ENCODE measurements around the gene ACSM5. TPM values are rescaled to one million over a fixed set of nuclear protein-coding genes. Genes with fewer than 3 reads are reported as not detected.
"Not testable (repeated sequence)": the region's sequence is repeated elsewhere in the genome, so short reads cannot be mapped to it uniquely, and the experiment has no call there.

ACSM5 gene
- total RNA-seq, 1 donor from 2014 or later: not detected

GRCh38 chr16:20398603-20399002 is 10.7 kb upstream of the ACSM5 start:
- DNase-seq (ENCODE audit: low read depth, low spot score): no peak

GRCh38 chr16:20399185-20399584 is 10.1 kb upstream of the ACSM5 start:
- no peak for DNase-seq (ENCODE audit: low read depth, low spot score)

- no peak for DNase-seq (ENCODE audit: low read depth, low spot score)
Measured at GRCh38 chr16:20401066-20401465, 8.3 kb upstream of the ACSM5 start.

- DNase-seq (ENCODE audit: low read depth, low spot score): no peak
Measured at GRCh38 chr16:20401475-20402016, 7.8 kb upstream of the ACSM5 start.

DNA sequence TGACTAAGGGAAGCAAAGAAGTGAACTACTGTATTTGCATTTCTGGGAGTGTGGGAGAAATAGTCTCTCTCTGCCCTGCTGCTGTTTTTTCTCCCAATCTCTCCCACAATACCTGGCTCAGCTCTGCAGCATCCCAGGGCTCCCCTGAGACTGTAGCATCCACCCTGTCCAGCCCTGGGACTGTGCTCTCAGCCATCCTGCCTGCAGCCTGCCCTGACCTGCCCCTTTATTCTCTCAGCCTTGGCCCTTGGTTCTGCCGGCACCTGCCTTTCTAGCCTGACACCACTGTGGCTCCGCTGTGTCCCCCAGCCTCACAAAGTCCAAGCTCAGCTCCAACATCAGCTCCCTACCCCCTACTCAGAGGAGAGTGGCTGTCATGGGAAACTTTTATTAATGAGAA is 6.7 kb upstream of the ACSM5 start:
- no peak for DNase-seq (ENCODE audit: low read depth, low spot score)

- no peak for DNase-seq (ENCODE audit: low read depth, low spot score)
Measured at GRCh38 chr16:20404637-20405036, 4.7 kb upstream of the ACSM5 start, which contains the start of gene PDILT. TSS of gene PDILT (minus strand) at chr16:20404737. CDS start at chr16:20399300, 5,437 bp downstream.

DNA sequence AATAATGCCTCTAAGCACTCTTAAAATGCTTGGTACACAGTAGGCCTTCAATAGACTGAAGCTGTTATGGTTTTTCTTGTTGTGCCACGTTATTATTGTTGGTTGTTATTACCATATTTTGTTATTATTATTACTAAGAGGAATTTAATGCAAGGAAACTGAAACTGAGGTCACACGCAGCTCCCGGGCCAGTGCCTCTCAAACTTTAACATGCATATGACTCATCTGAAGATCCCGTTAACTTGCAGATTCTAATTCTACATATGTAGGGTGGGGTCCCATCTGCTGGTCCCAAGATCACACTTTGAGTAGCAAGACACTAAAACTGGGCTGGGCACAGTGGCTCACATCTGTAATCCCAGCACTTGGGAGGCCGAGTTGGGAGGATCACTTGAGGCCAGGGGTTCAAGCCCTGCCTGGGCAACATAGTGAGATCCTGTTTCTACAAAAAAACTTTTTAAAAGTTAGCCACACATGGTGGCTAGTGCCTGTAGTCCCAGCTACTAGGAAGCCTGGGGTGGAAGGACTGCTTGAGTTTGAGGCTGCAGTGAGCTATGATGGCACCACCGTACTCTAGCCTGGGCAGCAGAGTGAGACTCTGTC is 888 bp downstream of the ACSM5 start:
- no peak for DNase-seq (ENCODE audit: low read depth, low spot score)

DNA sequence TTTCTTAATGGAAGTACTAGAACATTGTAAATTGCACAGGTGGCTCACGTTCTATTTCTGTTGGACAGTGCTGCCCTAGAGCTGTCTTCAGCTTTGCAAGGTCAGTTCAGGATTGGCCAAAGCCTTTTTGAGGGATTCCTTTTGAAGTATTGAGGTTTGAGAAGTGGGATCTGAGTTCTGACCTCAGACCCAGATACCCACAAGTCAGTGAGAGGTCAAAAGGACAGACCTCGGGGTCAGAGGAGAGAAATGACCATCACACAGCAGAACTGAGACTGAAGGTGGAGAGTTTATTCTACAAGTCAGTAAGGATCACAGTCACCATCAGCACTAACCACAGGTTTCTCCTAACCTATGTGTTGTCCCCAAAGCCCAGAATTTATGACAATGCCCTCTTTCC is 1.7 kb downstream of the ACSM5 start:
- no peak for DNase-seq (ENCODE audit: low read depth, low spot score)

DNA sequence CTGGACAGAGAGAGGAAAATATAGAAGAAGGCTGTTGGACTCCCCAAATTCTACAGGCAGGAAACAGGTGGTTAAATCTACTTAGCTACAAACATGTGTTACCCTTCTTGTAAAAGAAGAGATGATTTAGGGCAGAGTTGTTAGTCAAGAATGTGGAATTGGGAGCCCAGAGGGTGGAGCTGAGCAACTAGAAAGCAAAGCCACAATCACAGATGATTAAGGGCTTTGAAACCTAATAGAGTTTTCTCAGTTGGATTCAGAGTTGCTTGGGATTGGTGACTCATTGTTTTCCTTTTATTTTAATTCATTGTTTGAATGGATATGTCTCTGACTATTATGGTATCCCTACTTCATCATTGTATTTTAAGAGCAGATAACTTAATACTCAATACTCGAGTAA is 6.2 kb downstream of the ACSM5 start:
- DNase-seq (ENCODE audit: low read depth, low spot score): no peak

DNA sequence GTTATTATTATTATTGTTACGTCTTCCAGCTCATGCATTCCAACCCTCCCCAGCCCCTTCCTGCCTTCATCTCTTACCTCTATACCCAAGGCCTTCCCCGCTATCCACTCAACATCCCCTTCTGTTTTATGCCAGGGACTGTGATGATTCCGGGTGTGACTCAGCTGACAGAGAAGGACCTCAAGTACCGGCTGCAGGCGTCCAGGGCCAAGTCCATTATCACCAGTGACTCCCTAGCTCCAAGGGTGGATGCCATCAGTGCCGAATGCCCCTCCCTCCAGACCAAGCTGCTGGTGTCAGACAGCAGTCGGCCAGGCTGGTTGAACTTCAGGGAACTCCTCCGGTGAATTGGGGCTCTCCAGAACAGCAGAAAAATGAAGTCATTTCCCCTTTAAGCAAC is 9.8 kb downstream of the ACSM5 start:
- DNase-seq (ENCODE audit: low read depth, low spot score): not testable (repeated sequence)

DNA sequence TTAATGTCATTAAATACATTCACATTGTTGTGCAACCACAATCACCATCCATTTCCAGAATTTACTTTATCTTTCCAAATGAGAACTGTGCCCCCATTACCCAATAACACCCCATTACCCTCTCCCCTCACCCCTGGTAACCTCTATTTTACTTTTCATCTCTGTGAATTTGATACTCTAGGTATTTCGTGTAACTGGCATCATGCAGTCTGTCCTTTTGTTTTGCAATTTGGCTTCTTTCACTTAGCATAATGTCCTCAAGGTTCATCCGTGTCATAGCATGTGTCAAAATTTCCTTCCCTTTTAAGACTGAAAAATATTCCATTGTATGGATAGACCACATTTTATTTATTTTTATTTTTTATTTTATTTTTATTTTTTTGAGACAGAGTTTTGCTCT is 12.4 kb downstream of the ACSM5 start:
- not testable (repeated sequence) for DNase-seq (ENCODE audit: low read depth, low spot score)

DNA sequence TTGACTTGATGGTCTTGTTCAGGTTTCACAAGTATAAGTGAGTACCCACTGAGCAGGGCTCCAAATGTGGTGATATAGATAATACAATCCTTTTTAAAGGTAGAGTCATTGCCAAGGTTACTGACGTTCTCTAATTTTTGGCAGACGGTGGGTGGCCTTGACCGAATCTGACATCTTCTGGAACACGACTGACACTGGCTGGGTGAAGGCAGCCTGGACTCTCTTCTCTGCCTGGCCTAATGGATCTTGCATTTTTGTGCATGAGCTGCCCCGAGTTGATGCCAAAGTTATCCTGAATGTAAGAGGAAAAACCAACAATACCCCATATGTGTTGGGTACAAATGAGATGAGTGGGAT is 14.4 kb downstream of the ACSM5 start:
- DNase-seq (ENCODE audit: low read depth, low spot score): not testable (repeated sequence)

DNA sequence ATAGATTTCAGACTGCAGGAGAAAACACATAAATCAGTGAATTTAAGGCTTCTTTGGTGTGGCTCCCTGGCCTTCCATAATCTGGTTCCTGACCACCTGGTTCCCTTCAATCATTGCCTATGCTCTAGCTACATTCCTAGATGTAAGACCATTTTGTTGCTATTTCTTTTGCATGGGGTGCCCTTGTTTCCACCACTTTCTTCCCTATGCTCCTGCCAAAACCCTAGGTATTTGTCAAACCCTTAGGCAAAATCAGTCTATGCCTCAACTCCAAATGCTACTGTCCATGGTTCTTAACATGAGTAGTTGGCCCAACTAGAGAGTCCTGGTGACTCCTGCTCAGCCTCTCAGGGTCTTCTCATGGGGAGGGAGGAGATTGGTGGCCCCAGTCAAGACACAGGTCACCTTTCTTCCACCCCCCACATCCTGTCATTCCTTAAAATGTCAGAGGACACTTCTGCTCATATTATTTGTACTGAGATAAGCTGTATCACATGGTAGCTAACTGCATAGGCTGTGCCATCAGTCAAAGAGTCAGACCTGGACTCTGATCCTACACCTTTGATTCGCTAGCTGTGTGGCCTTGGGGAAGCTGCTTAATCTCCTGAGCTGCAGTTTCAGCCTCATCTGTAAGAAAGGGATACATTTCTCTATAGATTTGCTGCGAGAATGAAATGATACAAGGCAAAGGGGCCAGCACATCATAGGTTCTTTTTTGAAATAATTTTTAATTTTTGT is 15.0 kb downstream of the ACSM5 start:
- no peak for DNase-seq (ENCODE audit: low read depth, low spot score)

GRCh38 chr16:20427401-20427797 is 18.1 kb downstream of the ACSM5 start:
- DNase-seq (ENCODE audit: low read depth, low spot score): not testable (repeated sequence)

DNA sequence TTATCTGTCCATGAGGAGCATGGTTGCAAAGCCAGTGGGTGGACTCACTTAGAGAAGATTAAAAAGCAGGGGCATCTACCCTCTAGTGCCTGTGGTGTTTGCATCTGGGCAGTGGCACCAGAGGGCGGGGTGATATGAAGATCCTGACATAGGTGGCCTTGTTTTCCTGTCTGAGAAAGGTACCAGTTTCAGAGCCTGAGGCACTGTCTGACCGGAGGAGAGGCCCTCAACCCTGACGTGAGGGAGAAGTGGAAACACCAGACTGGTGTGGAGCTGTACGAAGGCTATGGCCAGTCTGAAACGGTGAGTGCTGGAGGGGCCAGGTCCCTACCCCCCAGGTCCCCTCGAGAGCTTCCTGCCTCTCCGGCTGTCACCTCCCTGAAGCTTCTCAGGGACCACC is 20.2 kb downstream of the ACSM5 start:
- DNase-seq (ENCODE audit: low read depth, low spot score): not testable (repeated sequence)

DNA sequence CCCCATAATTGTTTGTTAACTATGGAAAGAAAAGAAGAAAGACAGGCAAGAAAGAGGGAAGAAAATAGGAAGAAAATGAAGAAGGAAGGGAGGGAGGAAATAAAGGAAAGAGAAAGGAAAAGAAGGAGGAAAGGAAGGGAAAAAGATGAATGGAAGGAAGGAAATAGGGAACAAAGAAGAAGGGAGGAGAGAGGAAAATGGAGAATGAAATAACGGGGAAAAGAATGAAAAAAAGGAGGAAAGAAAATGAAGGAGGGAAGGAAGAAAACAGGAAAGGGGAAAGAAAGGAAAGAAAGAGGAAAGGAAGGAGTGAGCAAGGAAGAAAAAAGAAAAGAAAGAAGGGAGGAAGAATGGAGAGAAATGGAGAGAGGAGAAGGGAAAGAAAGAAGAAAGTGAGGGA is 21.1 kb downstream of the ACSM5 start:
- DNase-seq (ENCODE audit: low read depth, low spot score): not testable (repeated sequence)

DNA sequence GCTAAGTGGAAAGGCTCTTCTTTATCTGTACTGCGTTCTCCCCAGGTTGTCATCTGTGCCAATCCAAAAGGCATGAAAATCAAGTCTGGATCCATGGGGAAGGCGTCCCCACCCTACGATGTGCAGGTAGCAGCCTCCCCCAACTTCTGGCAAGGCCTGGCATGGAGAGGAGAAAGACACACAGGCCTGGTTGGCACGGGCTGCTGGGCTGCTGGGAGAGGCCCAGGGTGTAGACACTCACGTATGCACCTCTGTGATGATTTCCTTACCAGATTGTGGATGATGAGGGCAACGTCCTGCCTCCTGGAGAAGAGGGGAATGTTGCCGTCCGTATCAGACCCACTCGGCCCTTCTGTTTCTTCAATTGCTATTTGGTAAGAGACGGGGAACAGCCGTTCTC is 21.6 kb downstream of the ACSM5 start:
- DNase-seq (ENCODE audit: low read depth, low spot score): no peak

GRCh38 chr16:20438950-20439349 is 29.6 kb downstream of the ACSM5 start:
- not testable (repeated sequence) for DNase-seq (ENCODE audit: low read depth, low spot score)

DNA sequence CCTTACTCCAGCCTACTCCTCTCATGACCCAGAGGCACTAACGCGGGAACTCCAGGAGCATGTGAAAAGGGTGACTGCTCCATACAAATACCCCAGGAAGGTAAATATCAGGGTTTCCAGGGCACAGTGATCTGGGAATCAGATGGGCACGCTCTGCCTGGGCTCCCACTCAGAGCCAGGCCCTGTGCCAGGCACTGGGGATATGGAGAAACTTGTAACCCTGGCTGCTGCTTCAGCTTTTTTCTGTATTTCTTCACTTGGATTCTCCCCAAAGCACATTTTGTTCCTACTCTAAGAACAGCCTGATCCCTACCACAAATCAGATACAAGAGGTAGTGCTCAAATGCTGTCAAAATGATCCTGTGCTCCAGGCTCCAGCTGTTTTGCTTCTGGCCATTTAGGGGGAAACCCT is 30.5 kb downstream of the ACSM5 start:
- DNase-seq (ENCODE audit: low read depth, low spot score): not testable (repeated sequence)

- not testable (repeated sequence) for DNase-seq (ENCODE audit: low read depth, low spot score)
Measured at GRCh38 chr16:20440731-20441130, 31.4 kb downstream of the ACSM5 start.

- no peak for DNase-seq (ENCODE audit: low read depth, low spot score)
Measured at GRCh38 chr16:20441191-20441590, 31.9 kb downstream of the ACSM5 start.

DNA sequence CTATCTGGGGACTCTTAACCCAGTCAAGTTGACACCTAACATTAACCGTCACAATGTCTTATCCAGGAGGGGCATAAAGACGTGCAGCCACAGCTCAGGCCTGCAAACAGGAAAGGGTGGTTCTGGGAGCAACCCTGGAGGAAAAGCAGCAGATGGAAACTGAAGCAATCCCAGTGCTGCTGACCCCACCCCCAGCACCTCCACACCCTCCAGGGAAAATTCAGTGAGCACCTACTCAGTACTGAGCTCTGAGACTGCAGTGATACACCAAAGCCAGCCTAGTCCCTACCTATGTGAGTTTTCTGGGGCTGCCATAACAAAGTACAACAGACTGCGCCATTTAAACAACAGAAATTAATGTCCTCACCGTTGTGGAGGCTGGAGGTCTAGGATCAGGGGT is 32.5 kb downstream of the ACSM5 start:
- not testable (repeated sequence) for DNase-seq (ENCODE audit: low read depth, low spot score)
